ENCODE measurements around the gene BIN1. TPM values are rescaled to one million over a fixed set of nuclear protein-coding genes. Genes with fewer than 3 reads are reported as not detected.

The BIN1 gene
- total and polyA plus RNA-seq, 7 donors: 615 to 1,667 (median 1,331) TPM

DNA sequence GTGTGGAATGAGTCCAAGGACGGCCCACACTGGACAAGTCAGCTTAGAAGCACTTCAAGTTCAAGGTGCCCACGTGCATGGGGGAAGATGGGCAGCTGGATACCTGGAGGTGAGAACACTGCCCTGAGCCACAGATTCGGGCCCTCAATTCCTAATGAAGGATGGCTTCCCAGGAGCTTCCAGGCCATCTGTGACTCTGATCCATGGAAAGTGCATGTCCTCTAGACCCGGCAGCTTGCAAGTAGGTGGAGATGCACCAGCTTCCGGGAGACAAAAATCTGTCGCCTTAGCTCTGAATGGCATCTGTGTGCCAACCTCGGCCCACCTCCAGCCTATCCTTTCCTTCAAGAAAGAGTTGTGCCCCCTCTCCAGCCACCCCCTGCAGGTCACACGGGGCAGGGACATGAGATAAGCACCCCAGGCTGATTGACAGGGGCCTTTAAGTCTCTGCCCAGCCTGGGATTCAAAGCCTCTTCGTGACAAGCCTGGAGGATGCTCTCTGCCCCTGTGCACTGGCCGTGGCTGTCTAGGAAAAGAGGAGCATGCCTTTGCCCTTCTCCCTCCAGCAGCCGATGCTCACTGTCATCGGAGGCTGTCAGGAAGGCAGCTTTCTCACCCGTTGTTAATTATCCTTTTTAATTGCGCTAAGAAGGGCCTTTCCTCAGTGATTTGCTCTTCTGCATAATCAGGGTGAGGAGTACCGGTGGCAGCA, 65.5 kb downstream of the BIN1 start:
- TF ChIP-seq, protein P1, sequence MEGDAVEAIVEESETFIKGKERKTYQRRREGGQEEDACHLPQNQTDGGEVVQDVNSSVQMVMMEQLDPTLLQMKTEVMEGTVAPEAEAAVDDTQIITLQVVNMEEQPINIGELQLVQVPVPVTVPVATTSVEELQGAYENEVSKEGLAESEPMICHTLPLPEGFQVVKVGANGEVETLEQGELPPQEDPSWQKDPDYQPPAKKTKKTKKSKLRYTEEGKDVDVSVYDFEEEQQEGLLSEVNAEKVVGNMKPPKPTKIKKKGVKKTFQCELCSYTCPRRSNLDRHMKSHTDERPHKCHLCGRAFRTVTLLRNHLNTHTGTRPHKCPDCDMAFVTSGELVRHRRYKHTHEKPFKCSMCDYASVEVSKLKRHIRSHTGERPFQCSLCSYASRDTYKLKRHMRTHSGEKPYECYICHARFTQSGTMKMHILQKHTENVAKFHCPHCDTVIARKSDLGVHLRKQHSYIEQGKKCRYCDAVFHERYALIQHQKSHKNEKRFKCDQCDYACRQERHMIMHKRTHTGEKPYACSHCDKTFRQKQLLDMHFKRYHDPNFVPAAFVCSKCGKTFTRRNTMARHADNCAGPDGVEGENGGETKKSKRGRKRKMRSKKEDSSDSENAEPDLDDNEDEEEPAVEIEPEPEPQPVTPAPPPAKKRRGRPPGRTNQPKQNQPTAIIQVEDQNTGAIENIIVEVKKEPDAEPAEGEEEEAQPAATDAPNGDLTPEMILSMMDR (IDR thresholded peaks at IDR 0.05): no peak
- Histone ChIP-seq H3K4me1 (peaks cover 10% of the 10 kb centered on the region), H3K36me3 (ENCODE audit: insufficient read depth in 1 of 2, low read depth in 1 of 2) (no peaks in the 10 kb centered on the region), H3K4me3 (no peak overlapping the region), H3K9me3 (no peaks in the 10 kb centered on the region), H3K27me3 (ENCODE audit: insufficient read depth in 3 of 3, low read length in 2 of 3) (no peaks in the 10 kb centered on the region), H3K27ac (no peak overlapping the region)
- WGBS, 3 donors: 70 to 79% (median 75%) methylated on average over 15 of the region's 15 CpGs
- DNase-seq (no peak), ATAC-seq (no peak)
- intact Hi-C loops (cut with DNase I): loop anchor here in 1 of 2 donors (5.0 kb wide), 1 partner anchor 69 kb away; no protein-coding TSS in a partner anchor

DNA sequence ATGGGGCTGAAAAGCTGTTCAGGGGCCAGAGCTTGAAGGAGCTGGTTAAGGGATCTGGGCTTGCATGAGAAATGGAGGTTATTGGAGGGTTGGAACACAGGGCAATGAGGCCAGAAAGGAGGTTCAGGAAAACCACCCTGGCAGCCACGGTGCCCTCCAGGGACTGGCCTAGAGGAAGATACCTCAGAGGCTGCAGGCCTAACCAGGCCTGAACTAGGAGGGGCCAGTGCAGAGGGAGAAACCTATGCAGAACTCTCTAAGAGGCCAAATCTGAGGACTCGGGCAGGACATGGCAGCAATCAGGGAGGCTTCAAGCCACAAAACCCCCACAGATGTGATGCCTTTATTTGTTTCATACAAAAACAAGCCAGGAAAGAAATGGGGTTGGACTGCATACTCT, 66.8 kb downstream of the BIN1 start:
- TF ChIP-seq, protein P1 (IDR thresholded peaks at IDR 0.05): no peak

DNA sequence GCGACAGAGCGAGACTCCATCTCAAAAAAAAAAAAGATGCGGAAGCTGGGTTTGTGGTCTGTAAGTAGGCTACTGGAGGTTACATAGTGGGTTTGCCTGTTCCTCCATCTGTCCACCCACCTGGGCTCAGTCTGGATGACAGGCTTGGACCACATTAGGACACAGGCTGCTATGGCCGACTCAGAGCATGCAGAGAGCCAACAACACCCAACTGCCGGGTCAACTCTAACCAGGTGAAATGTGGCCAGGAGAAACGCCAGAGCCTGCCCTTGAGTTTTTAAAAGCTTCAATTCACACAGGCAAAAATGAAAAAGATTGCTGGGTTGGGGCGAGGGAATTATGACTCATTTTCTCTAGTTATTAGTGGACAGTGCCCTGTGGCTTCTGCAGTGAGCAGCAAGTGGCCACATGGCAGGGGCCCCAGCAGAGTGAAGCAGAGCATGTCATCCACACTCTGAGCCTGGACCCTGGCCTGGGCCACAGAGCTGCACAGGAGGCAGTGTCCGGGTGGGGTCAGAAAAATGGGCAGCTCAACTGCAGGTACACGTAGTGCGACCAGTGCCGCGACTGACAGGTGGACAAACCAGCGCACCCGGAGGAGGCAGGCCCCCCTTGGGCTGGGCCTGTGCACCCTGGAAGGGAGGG, 67.4 kb downstream of the BIN1 start:
- Histone ChIP-seq H3K27me3 (ENCODE audit: insufficient read depth in 3 of 3, low read length in 2 of 3) (no peaks in the 10 kb centered on the region), H3K36me3 (ENCODE audit: insufficient read depth in 1 of 2, low read depth in 1 of 2) (no peaks in the 10 kb centered on the region), H3K4me1 (no peaks in the 10 kb centered on the region), H3K4me3 (no peak overlapping the region), H3K27ac (no peak overlapping the region), H3K9me3 (no peaks in the 10 kb centered on the region)
- WGBS, 3 donors: 91 to 96% (median 93%) methylated on average over 14 of the region's 14 CpGs
- intact Hi-C loops (cut with DNase I): loop anchor here in 1 of 2 donors (5.0 kb wide), 1 partner anchor 67 kb away; no protein-coding TSS in a partner anchor
- no peak for ATAC-seq
- TF ChIP-seq, protein P1 (IDR thresholded peaks at IDR 0.05): no peak
- no peak for DNase-seq

More for the DNA sequence above, 66.8 kb downstream of the BIN1 start:
- H3K9me3 ChIP-seq: no peaks in the 10 kb centered on the region
- ATAC-seq (no peak), DNase-seq (no peak)
- no peaks in the 10 kb centered on the region for H3K4me1 ChIP-seq
- WGBS, 3 donors: 91 to 95% (median 91%) methylated on average over 2 of the region's 2 CpGs
- H3K27ac ChIP-seq: no peak overlapping the region
- no peak overlapping the region for H3K4me3 ChIP-seq
- intact Hi-C loops (cut with DNase I): loop anchor here in 1 of 2 donors (5.0 kb wide), 1 partner anchor 68 kb away; no protein-coding TSS in a partner anchor
- no peaks in the 10 kb centered on the region for H3K36me3 ChIP-seq (ENCODE audit: insufficient read depth in 1 of 2, low read depth in 1 of 2)
- H3K27me3 ChIP-seq (ENCODE audit: insufficient read depth in 3 of 3, low read length in 2 of 3): no peaks in the 10 kb centered on the region

DNA sequence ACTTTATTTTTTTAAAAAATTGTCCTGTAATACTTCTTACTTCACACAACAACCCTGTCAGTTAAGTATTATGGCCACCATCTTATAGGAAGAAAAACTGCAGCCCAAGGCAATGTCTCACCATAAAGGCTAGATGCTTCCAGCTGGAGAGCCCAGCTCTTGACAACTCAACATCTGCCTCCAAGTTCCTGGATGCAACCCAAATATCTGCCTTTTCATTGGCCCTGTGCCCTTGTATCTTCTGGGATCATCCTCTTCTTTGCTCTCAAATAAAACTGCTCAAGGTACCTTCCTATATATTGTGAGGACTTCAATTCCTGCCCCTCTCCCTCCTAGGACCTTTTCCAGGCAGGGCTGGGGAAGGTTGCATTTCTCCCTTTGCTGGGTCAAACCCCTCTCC, 69.5 kb downstream of the BIN1 start:
- ATAC-seq: no peak
- DNase-seq: no peak
- intact Hi-C loops (cut with DNase I): no loop called here
- TF ChIP-seq, protein P1 (IDR thresholded peaks at IDR 0.05): no peak
- no peak overlapping the region for H3K4me3 ChIP-seq
- no peaks in the 10 kb centered on the region for H3K27me3 ChIP-seq (ENCODE audit: insufficient read depth in 3 of 3, low read length in 2 of 3)
- no peaks in the 10 kb centered on the region for H3K4me1 ChIP-seq
- H3K36me3 ChIP-seq (ENCODE audit: insufficient read depth in 1 of 2, low read depth in 1 of 2): no peaks in the 10 kb centered on the region
- no peak overlapping the region for H3K27ac ChIP-seq
- no peaks in the 10 kb centered on the region for H3K9me3 ChIP-seq

Measured in psoas muscle (tissue), 8 donors.